ENCODE measurements around the gene TBC1D22A. TPM values are rescaled to one million over a fixed set of nuclear protein-coding genes. Genes with fewer than 3 reads are reported as not detected.
A peak's percentile ranks its signal among the peaks of the same experiment; 100 is the strongest.
"Not testable (repeated sequence)": the region's sequence is repeated elsewhere in the genome, so short reads cannot be mapped to it uniquely, and the experiment has no call there.

The TBC1D22A gene
- total and polyA plus RNA-seq, 7 experiments from 2014 or later: 18.6 to 50.1 (median 39.3) TPM

DNA sequence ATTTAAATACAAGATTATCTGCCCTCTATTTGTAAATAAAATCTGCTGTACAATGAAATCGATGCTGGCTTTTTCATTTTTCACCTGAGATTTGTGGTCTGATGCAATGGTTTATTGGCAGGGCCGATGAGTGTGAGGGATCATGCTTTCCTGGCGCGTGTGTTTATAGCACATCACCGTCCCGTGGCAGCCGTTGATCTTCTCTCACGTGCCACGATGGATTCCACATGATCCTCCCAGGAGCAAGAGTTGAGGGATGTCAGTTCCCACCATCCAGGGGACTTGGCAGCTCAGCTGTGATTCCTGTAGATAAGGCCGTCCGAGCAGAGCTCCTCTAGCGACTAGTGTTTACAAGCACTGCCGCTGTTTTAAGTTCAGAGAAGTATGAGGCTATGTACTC is 213.7 kb downstream of the TBC1D22A start:
- ChIA-PET CTCF (no interaction called here), POLR2A (no interaction called here)
- Histone ChIP-seq H3K9me3 (ENCODE audit: control insufficient read depth in 2 of 3, low read length in 3 of 3) (no peaks in the 10 kb centered on the region), H3K4me3 (ENCODE audit: low read length) (no peak overlapping the region), H3K36me3 (ENCODE audit: control insufficient read depth in 2 of 3, insufficient read depth in 3 of 3, low read length in 3 of 3) (peaks cover 0 to 58% (median 0%) of the 10 kb centered on the region in 3 experiments), H3K27me3 (ENCODE audit: control insufficient read depth in 2 of 2, insufficient read depth in 2 of 2, low read length in 2 of 2) (no peaks in the 10 kb centered on the region), H3K27ac (ENCODE audit: low read depth, low read length) (no peak overlapping the region), H3K4me1 (ENCODE audit: control insufficient read depth in 2 of 2, insufficient read depth in 2 of 2, low read length in 2 of 2) (no peaks in the 10 kb centered on the region)
- H3K4me1 Mint-ChIP-seq: peaks cover 0 to 17% (median 0%) of the 10 kb centered on the region in 7 donors
- H3K36me3 Mint-ChIP-seq: peaks cover 14 to 57% (median 29%) of the 10 kb centered on the region in 5 donors
- H3K27ac Mint-ChIP-seq: no peak overlapping the region
- DNase-seq: no peak
- H3K4me3 Mint-ChIP-seq: no peak overlapping the region
- peaks cover 0 to 2% (median 0%) of the 10 kb centered on the region in 11 donors for H3K9me3 Mint-ChIP-seq
- ATAC-seq: no peak
- intact Hi-C loops (cut with micrococcal nuclease): no loop called here
- H3K27me3 Mint-ChIP-seq: no peaks in the 10 kb centered on the region

GRCh38 chr22:46976598-46976997 is 214.1 kb downstream of the TBC1D22A start:
- intact Hi-C loops (cut with micrococcal nuclease): no loop called here

DNA sequence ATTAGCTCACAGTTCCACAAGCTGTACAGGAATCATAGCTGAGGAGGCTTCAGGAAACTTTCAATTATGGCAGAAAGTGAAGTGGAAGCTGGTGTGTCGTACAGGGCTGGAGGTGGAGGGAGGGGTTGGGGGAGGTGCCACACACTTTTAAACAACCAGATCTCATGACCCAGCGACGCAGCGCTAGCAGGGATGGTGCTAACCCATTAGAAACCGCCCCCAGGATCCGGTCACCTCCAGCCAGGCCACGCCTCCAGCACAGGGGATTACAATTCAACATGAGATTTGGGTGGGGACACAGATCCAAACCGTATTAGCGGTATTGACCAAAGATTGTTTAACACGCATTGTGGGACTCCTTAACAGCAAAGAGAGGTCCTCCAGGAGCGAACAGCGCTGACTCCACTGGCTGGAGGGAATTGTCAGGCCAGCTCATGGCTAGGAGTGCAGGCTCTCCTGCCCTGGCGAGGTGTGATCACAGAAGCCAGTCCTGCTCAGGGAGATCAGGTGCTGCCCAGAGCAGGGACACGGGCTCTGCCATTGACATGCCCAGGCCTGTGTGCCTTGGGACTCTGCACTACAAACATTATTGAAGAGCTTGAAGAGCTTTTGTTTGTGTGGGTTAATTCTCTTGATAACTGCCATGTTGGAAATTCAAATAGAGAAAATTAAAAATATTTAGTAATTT is 215.3 kb downstream of the TBC1D22A start:
- no peaks in the 10 kb centered on the region for H3K9me3 ChIP-seq (ENCODE audit: control insufficient read depth in 2 of 3, low read length in 3 of 3)
- peaks cover 0 to 52% (median 0%) of the 10 kb centered on the region in 3 experiments for H3K36me3 ChIP-seq (ENCODE audit: control insufficient read depth in 2 of 3, insufficient read depth in 3 of 3, low read length in 3 of 3)
- H3K4me3 ChIP-seq (ENCODE audit: low read length): no peak overlapping the region
- H3K4me1 ChIP-seq (ENCODE audit: control insufficient read depth in 2 of 2, insufficient read depth in 2 of 2, low read length in 2 of 2): no peaks in the 10 kb centered on the region
- no peak for DNase-seq
- no peak overlapping the region for H3K27ac Mint-ChIP-seq
- H3K4me1 Mint-ChIP-seq: peaks cover 0 to 22% (median 6%) of the 10 kb centered on the region in 7 donors
- ChIA-PET POLR2A (no interaction called here), CTCF (no interaction called here)
- H3K27me3 Mint-ChIP-seq: no peaks in the 10 kb centered on the region
- H3K27me3 ChIP-seq (ENCODE audit: control insufficient read depth in 2 of 2, insufficient read depth in 2 of 2, low read length in 2 of 2): no peaks in the 10 kb centered on the region
- H3K36me3 Mint-ChIP-seq: peaks cover 14 to 62% (median 32%) of the 10 kb centered on the region in 5 donors
- no peak overlapping the region for H3K4me3 Mint-ChIP-seq
- H3K9me3 Mint-ChIP-seq: peaks cover 0 to 2% (median 0%) of the 10 kb centered on the region in 11 donors
- ATAC-seq: no peak
- intact Hi-C loops (cut with micrococcal nuclease): no loop called here
- H3K27ac ChIP-seq (ENCODE audit: low read depth, low read length): no peak overlapping the region

More at GRCh38 chr22:46976598-46976997, 214.1 kb downstream of the TBC1D22A start:
- H3K27me3 ChIP-seq (ENCODE audit: control insufficient read depth in 2 of 2, insufficient read depth in 2 of 2, low read length in 2 of 2): no peaks in the 10 kb centered on the region
- DNase-seq (no peak), ATAC-seq (no peak)
- H3K36me3 ChIP-seq (ENCODE audit: control insufficient read depth in 2 of 3, insufficient read depth in 3 of 3, low read length in 3 of 3): peaks cover 0 to 58% (median 0%) of the 10 kb centered on the region in 3 experiments
- H3K9me3 ChIP-seq (ENCODE audit: control insufficient read depth in 2 of 3, low read length in 3 of 3): no peaks in the 10 kb centered on the region
- H3K27ac ChIP-seq (ENCODE audit: low read depth, low read length): no peak overlapping the region
- POLR2A ChIA-PET: no interaction called here
- H3K27me3 Mint-ChIP-seq: no peaks in the 10 kb centered on the region
- H3K4me1 ChIP-seq (ENCODE audit: control insufficient read depth in 2 of 2, insufficient read depth in 2 of 2, low read length in 2 of 2): no peaks in the 10 kb centered on the region
- no peak overlapping the region for H3K27ac Mint-ChIP-seq
- peaks cover 0 to 2% (median 0%) of the 10 kb centered on the region in 11 donors for H3K9me3 Mint-ChIP-seq
- H3K36me3 Mint-ChIP-seq: peaks cover 14 to 61% (median 32%) of the 10 kb centered on the region in 5 donors
- H3K4me1 Mint-ChIP-seq: peaks cover 0 to 20% (median 2%) of the 10 kb centered on the region in 7 donors
- H3K4me3 Mint-ChIP-seq: no peak overlapping the region
- CTCF ChIA-PET: no interaction called here
- H3K4me3 ChIP-seq (ENCODE audit: low read length): no peak overlapping the region

GRCh38 chr22:46978668-46979067 is 216.2 kb downstream of the TBC1D22A start:
- H3K27ac ChIP-seq (ENCODE audit: low read depth, low read length); H3K27me3 Mint-ChIP-seq; H3K9me3 Mint-ChIP-seq; H3K27ac Mint-ChIP-seq; POLR2A ChIA-PET; H3K9me3 ChIP-seq (ENCODE audit: control insufficient read depth in 2 of 3, low read length in 3 of 3); ATAC-seq; CTCF ChIA-PET; intact Hi-C loops (cut with micrococcal nuclease); H3K4me3 ChIP-seq (ENCODE audit: low read length); H3K4me1 ChIP-seq (ENCODE audit: control insufficient read depth in 2 of 2, insufficient read depth in 2 of 2, low read length in 2 of 2); H3K4me3 Mint-ChIP-seq; H3K27me3 ChIP-seq (ENCODE audit: control insufficient read depth in 2 of 2, insufficient read depth in 2 of 2, low read length in 2 of 2); DNase-seq: not testable (repeated sequence)
- H3K36me3 Mint-ChIP-seq: peaks cover 14 to 67% (median 32%) of the 10 kb centered on the region in 5 donors
- peaks cover 0 to 49% (median 0%) of the 10 kb centered on the region in 3 experiments for H3K36me3 ChIP-seq (ENCODE audit: control insufficient read depth in 2 of 3, insufficient read depth in 3 of 3, low read length in 3 of 3)
- peaks cover 0 to 22% (median 10%) of the 10 kb centered on the region in 7 donors for H3K4me1 Mint-ChIP-seq

- H3K4me3 ChIP-seq (ENCODE audit: low read length): no peak overlapping the region
- intact Hi-C loops (cut with micrococcal nuclease): no loop called here
- Mint-ChIP-seq H3K4me3 (no peak overlapping the region), H3K4me1 (peaks cover 0 to 24% (median 13%) of the 10 kb centered on the region in 7 donors), H3K27me3 (no peaks in the 10 kb centered on the region), H3K27ac (peak overlapping the region in 1 of 9 donors; percentile 72), H3K36me3 (peaks cover 14 to 65% (median 32%) of the 10 kb centered on the region in 5 donors), H3K9me3 (peaks cover 0 to 2% (median 0%) of the 10 kb centered on the region in 11 donors)
- no peaks in the 10 kb centered on the region for H3K9me3 ChIP-seq (ENCODE audit: control insufficient read depth in 2 of 3, low read length in 3 of 3)
- no peaks in the 10 kb centered on the region for H3K4me1 ChIP-seq (ENCODE audit: control insufficient read depth in 2 of 2, insufficient read depth in 2 of 2, low read length in 2 of 2)
- DNase-seq (no peak), ATAC-seq (no peak)
- CTCF ChIA-PET: no interaction called here
- POLR2A ChIA-PET: no interaction called here
- H3K27ac ChIP-seq (ENCODE audit: low read depth, low read length): no peak overlapping the region
- no peaks in the 10 kb centered on the region for H3K27me3 ChIP-seq (ENCODE audit: control insufficient read depth in 2 of 2, insufficient read depth in 2 of 2, low read length in 2 of 2)
- peaks cover 0 to 42% (median 0%) of the 10 kb centered on the region in 3 experiments for H3K36me3 ChIP-seq (ENCODE audit: control insufficient read depth in 2 of 3, insufficient read depth in 3 of 3, low read length in 3 of 3)
These were observed 217.1 kb downstream of the TBC1D22A start for GRCh38 chr22:46979506-46979905.

DNA sequence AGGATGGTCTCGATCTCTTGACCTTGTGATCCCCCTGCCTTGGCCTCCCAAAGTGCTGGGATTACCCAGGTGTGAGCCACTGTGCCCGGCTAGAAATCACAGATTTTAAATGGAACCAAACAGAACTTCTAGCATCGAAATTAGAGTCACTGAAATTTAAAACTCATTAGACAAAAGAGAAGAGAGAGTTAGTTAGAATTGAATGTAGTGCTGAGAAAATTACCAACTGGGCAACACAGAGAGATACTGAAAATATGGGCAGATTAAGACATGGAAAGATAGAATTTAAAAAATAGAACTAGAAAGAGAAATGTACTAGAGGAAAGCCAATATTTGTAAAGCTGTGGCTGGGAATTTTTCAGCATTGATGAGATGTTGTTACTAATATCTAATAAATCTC is 217.9 kb downstream of the TBC1D22A start:
- ChIA-PET CTCF (no interaction called here), POLR2A (no interaction called here)
- H3K4me1 ChIP-seq (ENCODE audit: control insufficient read depth in 2 of 2, insufficient read depth in 2 of 2, low read length in 2 of 2): no peaks in the 10 kb centered on the region
- Mint-ChIP-seq H3K4me1 (peaks cover 0 to 24% (median 16%) of the 10 kb centered on the region in 7 donors), H3K36me3 (peaks cover 10 to 62% (median 32%) of the 10 kb centered on the region in 5 donors), H3K27me3 (no peaks in the 10 kb centered on the region), H3K9me3 (peaks cover 0 to 2% (median 0%) of the 10 kb centered on the region in 11 donors), H3K27ac (peak overlapping the region in 1 of 9 donors; percentile 45), H3K4me3 (no peak overlapping the region)
- H3K27ac ChIP-seq (ENCODE audit: low read depth, low read length): no peak overlapping the region
- H3K27me3 ChIP-seq (ENCODE audit: control insufficient read depth in 2 of 2, insufficient read depth in 2 of 2, low read length in 2 of 2): no peaks in the 10 kb centered on the region
- no peak for ATAC-seq
- intact Hi-C loops (cut with micrococcal nuclease): no loop called here
- H3K4me3 ChIP-seq (ENCODE audit: low read length): no peak overlapping the region
- H3K9me3 ChIP-seq (ENCODE audit: control insufficient read depth in 2 of 3, low read length in 3 of 3): no peaks in the 10 kb centered on the region
- no peak for DNase-seq
- H3K36me3 ChIP-seq (ENCODE audit: control insufficient read depth in 2 of 3, insufficient read depth in 3 of 3, low read length in 3 of 3): peaks cover 0 to 33% (median 0%) of the 10 kb centered on the region in 3 experiments

- DNase-seq (no peak), ATAC-seq (no peak)
- Histone ChIP-seq H3K27ac (ENCODE audit: low read depth, low read length) (no peak overlapping the region), H3K4me3 (ENCODE audit: low read length) (no peak overlapping the region), H3K4me1 (ENCODE audit: control insufficient read depth in 2 of 2, insufficient read depth in 2 of 2, low read length in 2 of 2) (no peaks in the 10 kb centered on the region), H3K27me3 (ENCODE audit: control insufficient read depth in 2 of 2, insufficient read depth in 2 of 2, low read length in 2 of 2) (no peaks in the 10 kb centered on the region), H3K36me3 (ENCODE audit: control insufficient read depth in 2 of 3, insufficient read depth in 3 of 3, low read length in 3 of 3) (peaks cover 0 to 15% (median 0%) of the 10 kb centered on the region in 3 experiments), H3K9me3 (ENCODE audit: control insufficient read depth in 2 of 3, low read length in 3 of 3) (no peaks in the 10 kb centered on the region)
- Mint-ChIP-seq H3K4me3 (no peak overlapping the region), H3K27ac (peak overlapping the region in 2 of 9 donors; percentile 56 to 67), H3K27me3 (no peaks in the 10 kb centered on the region), H3K4me1 (peaks cover 0 to 24% (median 12%) of the 10 kb centered on the region in 7 donors), H3K36me3 (peaks cover 5 to 42% (median 20%) of the 10 kb centered on the region in 5 donors), H3K9me3 (no peaks in the 10 kb centered on the region)
- CTCF ChIA-PET: no interaction called here
- intact Hi-C loops (cut with micrococcal nuclease): no loop called here
- POLR2A ChIA-PET: no interaction called here
These were observed 220.2 kb downstream of the TBC1D22A start for GRCh38 chr22:46982635-46983034.

All from naive thymus-derived CD4-positive, alpha-beta T cell (primary cell).